Measurements from ENCODE around the gene RNF213.

Gene RNF213

GRCh38 chr17:80262775-80263244, 2.2 kb downstream of the RNF213 start:
- H3K79me2 ChIP-seq (ENCODE audit: insufficient read depth, low read length): peaks cover 42% of the 10 kb centered on the region
- H3K27me3 ChIP-seq (ENCODE audit: insufficient read depth, low read length, poor library complexity, severe bottlenecking): no peaks in the 10 kb centered on the region
- peaks cover 12% of the 10 kb centered on the region for H3F3A ChIP-seq (ENCODE audit: low read depth)
- peak overlapping the region; percentile 95 for H3K4me2 ChIP-seq (ENCODE audit: low read depth, low read length, poor library complexity, severe bottlenecking)
- peaks cover 7% of the 10 kb centered on the region for H4K20me1 ChIP-seq (ENCODE audit: insufficient read depth, low read length, poor library complexity, severe bottlenecking)
- peaks cover 34% of the 10 kb centered on the region for H3K4me1 ChIP-seq (ENCODE audit: insufficient read depth, low read length, poor library complexity, severe bottlenecking)
- no peak overlapping the region for H3K9ac ChIP-seq (ENCODE audit: low read depth, low read length, poor library complexity, severe bottlenecking)
- TF ChIP-seq CTCF (conservative IDR thresholded peaks at IDR 0.05; ENCODE audit: low read length) (no peak), EZH2phosphoT487 (IDR thresholded peaks at IDR 0.05; ENCODE audit: borderline replicate concordance) (no peak)
- H2AFZ ChIP-seq (ENCODE audit: low read length): no peak overlapping the region
- H3K9me3 ChIP-seq (ENCODE audit: insufficient read depth, low read depth, low read length): no peaks in the 10 kb centered on the region
- H3K9me2 ChIP-seq (replicated peaks; ENCODE audit: low read depth, low read length): no peaks in the 10 kb centered on the region
- no peaks in the 10 kb centered on the region for H3K36me3 ChIP-seq (ENCODE audit: insufficient read depth, low read length)
- H3K4me3 ChIP-seq (ENCODE audit: low read length, poor library complexity, severe bottlenecking): peak overlapping the region; percentile 87

GRCh38 chr17:80263253-80264204, 2.9 kb downstream of the RNF213 start:
- H3K27me3 ChIP-seq (ENCODE audit: insufficient read depth, low read length, poor library complexity, severe bottlenecking): no peaks in the 10 kb centered on the region
- H3K79me2 ChIP-seq (ENCODE audit: insufficient read depth, low read length): peaks cover 42% of the 10 kb centered on the region
- TF ChIP-seq EZH2phosphoT487 (IDR thresholded peaks at IDR 0.05; ENCODE audit: borderline replicate concordance): no peak
- H3K36me3 ChIP-seq (ENCODE audit: insufficient read depth, low read length): no peaks in the 10 kb centered on the region
- no peak overlapping the region for H2AFZ ChIP-seq (ENCODE audit: low read length)
- H3K4me1 ChIP-seq (ENCODE audit: insufficient read depth, low read length, poor library complexity, severe bottlenecking): peaks cover 34% of the 10 kb centered on the region
- H3K4me2 ChIP-seq (ENCODE audit: low read depth, low read length, poor library complexity, severe bottlenecking): peak overlapping the region; percentile 95
- H3K9me3 ChIP-seq (ENCODE audit: insufficient read depth, low read depth, low read length): no peaks in the 10 kb centered on the region
- peaks cover 12% of the 10 kb centered on the region for H3F3A ChIP-seq (ENCODE audit: low read depth)
- no peaks in the 10 kb centered on the region for H3K9me2 ChIP-seq (replicated peaks; ENCODE audit: low read depth, low read length)
- peak overlapping the region; percentile 87 for H3K4me3 ChIP-seq (ENCODE audit: low read length, poor library complexity, severe bottlenecking)
- H3K9ac ChIP-seq (ENCODE audit: low read depth, low read length, poor library complexity, severe bottlenecking): peak overlapping the region; percentile 79
- peaks cover 7% of the 10 kb centered on the region for H4K20me1 ChIP-seq (ENCODE audit: insufficient read depth, low read length, poor library complexity, severe bottlenecking)

- TF ChIP-seq CTCF (conservative IDR thresholded peaks at IDR 0.05; ENCODE audit: low read length) (no peak), EZH2phosphoT487 (IDR thresholded peaks at IDR 0.05; ENCODE audit: borderline replicate concordance) (no peak)
- Histone ChIP-seq H3K79me2 (ENCODE audit: insufficient read depth, low read length) (peaks cover 42% of the 10 kb centered on the region), H4K20me1 (ENCODE audit: insufficient read depth, low read length, poor library complexity, severe bottlenecking) (peaks cover 7% of the 10 kb centered on the region), H3K9me3 (ENCODE audit: insufficient read depth, low read depth, low read length) (no peaks in the 10 kb centered on the region), H3K27me3 (ENCODE audit: insufficient read depth, low read length, poor library complexity, severe bottlenecking) (no peaks in the 10 kb centered on the region), H3K9ac (ENCODE audit: low read depth, low read length, poor library complexity, severe bottlenecking) (peak overlapping the region; percentile 79), H3K4me2 (ENCODE audit: low read depth, low read length, poor library complexity, severe bottlenecking) (peak overlapping the region; percentile 95), H3K4me1 (ENCODE audit: insufficient read depth, low read length, poor library complexity, severe bottlenecking) (peaks cover 34% of the 10 kb centered on the region), H3K36me3 (ENCODE audit: insufficient read depth, low read length) (no peaks in the 10 kb centered on the region), H2AFZ (ENCODE audit: low read length) (peak overlapping the region; percentile 22; the same call in 1 of the 2 replicates), H3F3A (ENCODE audit: low read depth) (peaks cover 6% of the 10 kb centered on the region), H3K4me3 (ENCODE audit: low read length, poor library complexity, severe bottlenecking) (peak overlapping the region; percentile 87), H3K9me2 (replicated peaks; ENCODE audit: low read depth, low read length) (no peaks in the 10 kb centered on the region)
Observed at GRCh38 chr17:80264205-80265075, 3.8 kb downstream of the RNF213 start.
